ENCODE data around the gene IFNAR1.

DNA sequence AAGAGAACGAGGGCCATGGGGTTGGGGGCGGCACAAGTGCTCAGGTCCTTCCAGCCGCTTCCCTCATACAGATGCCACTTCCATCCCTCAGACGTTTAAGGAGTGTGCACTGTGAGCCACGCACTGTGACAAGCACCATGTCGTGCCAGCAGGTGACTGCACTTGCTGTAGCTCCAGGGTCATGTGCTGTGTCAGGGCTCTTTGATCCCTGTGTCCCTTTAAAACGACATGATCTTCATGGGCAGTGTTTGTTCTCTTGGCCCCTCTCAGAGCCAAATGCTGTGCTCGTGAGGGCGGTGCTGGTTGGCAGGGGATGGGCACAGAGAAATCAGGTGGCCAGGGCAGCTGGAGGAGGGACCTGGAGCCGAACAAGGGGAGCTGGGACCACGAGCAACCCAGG is 38.7 kb upstream of the IFNAR1 start:
- TF ChIP-seq POLR2A (IDR thresholded peaks at IDR 0.05; ENCODE audit: low read depth, low read length) (no peak), TAF1 (IDR thresholded peaks at IDR 0.05; ENCODE audit: borderline replicate concordance, low read depth, low read length) (no peak), POLR2AphosphoS5 (IDR thresholded peaks at IDR 0.05; ENCODE audit: low read depth, low read length) (no peak)
